H1 (cell line): Measurements from ENCODE around the gene FOXN4. TPM values are rescaled to one million over a fixed set of nuclear protein-coding genes. Genes with fewer than 3 reads are reported as not detected.
A peak's percentile ranks its signal among the peaks of the same experiment; 100 is the strongest.

Experiments used
- CTCF ChIA-PET: fragments of 300-600 bp; sonication (Branson Sonifier 250); formaldehyde crosslinking; loops from one replicate; lab custom pipeline; 2021; ENCODE audit not compliant: partially characterized antibody; lab: Charles Lee
- POLR2A ChIA-PET: fragments of 300-600 bp; sonication (Branson Sonifier 250); formaldehyde crosslinking; loops from one replicate; lab custom pipeline; 2021; ENCODE audit warnings: inconsistent platforms; ENCODE audit not compliant: partially characterized antibody; lab: Charles Lee
- DNase-seq, 2 experiments: peaks; one replicate each; pipeline versions ENCODE4 v3.0.0 to v3.0.0-alpha.2; 2010 to 2022; ENCODE audit warnings: low spot score in 2 of 2, low read depth in 1 of 2, mixed read lengths in 1 of 2
- FAIRE-seq: peaks from 2 replicates; lab custom pipeline; 2011; peaks lifted over from hg19 to GRCh38; lab: Jason Lieb, UNC
- H2AFZ ChIP-seq: 2 replicates; pipeline ENCODE4 v1.8.1; 2012; ENCODE audit warnings: low read length, inconsistent platforms
- H2AK5ac ChIP-seq: 2 replicates; pipeline ENCODE4 v1.6.1; 2013; ENCODE audit warnings: low read depth, low read length
- H2BK120ac ChIP-seq: replicated peaks from 2 replicates; pipeline ENCODE3; 2013; ENCODE audit warnings: low read depth, low read length, inconsistent platforms
- H2BK12ac ChIP-seq: 2 replicates; pipeline ENCODE4 v1.6.1; 2013; ENCODE audit warnings: low read depth, low read length
- H2BK15ac ChIP-seq: 2 replicates; pipeline ENCODE4 v1.6.1; 2013; ENCODE audit warnings: low read length
- H2BK20ac ChIP-seq: 2 replicates; pipeline ENCODE4 v1.6.1; 2013; ENCODE audit warnings: low read length
- H2BK5ac ChIP-seq: 2 replicates; pipeline ENCODE4 v1.6.1; 2013; ENCODE audit warnings: low read depth, low read length
- H3K14ac ChIP-seq: 2 replicates; pipeline ENCODE4 v1.6.1; 2013; ENCODE audit warnings: inconsistent platforms; ENCODE audit not compliant: insufficient read length
- H3K18ac ChIP-seq: 2 replicates; pipeline ENCODE4 v1.6.1; 2013; ENCODE audit warnings: low read length; ENCODE audit errors: extremely low read depth
- H3K23ac ChIP-seq: 2 replicates; pipeline ENCODE4 v1.6.1; 2013; ENCODE audit warnings: inconsistent platforms; ENCODE audit not compliant: insufficient read length
- H3K23me2 ChIP-seq: 2 replicates; pipeline ENCODE4 v1.6.1; 2013; ENCODE audit warnings: low read depth, low read length
- H3K27ac ChIP-seq: 2 replicates; pipeline ENCODE4 v1.6.1; 2011; ENCODE audit warnings: low read depth, low read length, inconsistent platforms
- H3K27me3 ChIP-seq, 4 experiments: replicated peaks in 1 of 4; 1 replicate in 1 of 4; 2 replicates in 3 of 4; pipeline versions ENCODE4 v1.6.1 to v1.8.1; 2011 to 2013; ENCODE audit warnings: low read length in 3 of 4, mild to moderate bottlenecking in 3 of 4, inconsistent platforms in 2 of 4, mixed read lengths in 2 of 4, moderate library complexity in 1 of 4; ENCODE audit not compliant: control insufficient read depth in 3 of 4, insufficient read depth in 3 of 4; ENCODE audit errors: extremely low read depth in 1 of 4
- H3K36me3 ChIP-seq, 4 experiments: 2 replicates each; pipeline versions ENCODE4 v1.6.1 to v1.8.1; 2011 to 2013; ENCODE audit warnings: mild to moderate bottlenecking in 4 of 4, low read length in 3 of 4, moderate library complexity in 2 of 4, control low read depth in 1 of 4, inconsistent platforms in 1 of 4; ENCODE audit not compliant: insufficient read depth in 4 of 4, control insufficient read depth in 2 of 4
- H3K4ac ChIP-seq: replicated peaks from 2 replicates; pipeline ENCODE3; 2013; ENCODE audit warnings: low read length, low read depth, mixed read lengths, inconsistent platforms; ENCODE audit not compliant: insufficient read length
- H3K4me1 ChIP-seq, 4 experiments: replicated peaks in 1 of 4; 1 replicate in 1 of 4; 2 replicates in 3 of 4; pipeline versions ENCODE4 v1.6.1 to v1.8.1; 2011 to 2013; ENCODE audit warnings: low read length in 3 of 4, inconsistent platforms in 2 of 4, mixed read lengths in 1 of 4; ENCODE audit not compliant: insufficient read depth in 4 of 4, control insufficient read depth in 3 of 4
- H3K4me2 ChIP-seq, 2 experiments: 2 replicates each; pipeline versions ENCODE4 v1.6.1 to v1.8.1; 2011 to 2013; ENCODE audit warnings: low read depth in 2 of 2, low read length in 2 of 2, control low read depth in 1 of 2, inconsistent platforms in 1 of 2, mild to moderate bottlenecking in 1 of 2; ENCODE audit not compliant: insufficient read depth in 1 of 2
- H3K4me3 ChIP-seq, 4 experiments: fragments of 200-600, 300-600 bp in 1 of 4; sonication (generic), shearing (Covaris generic), sonication (Bioruptor Twin) in 1 of 4; 2 replicates each; pipeline versions ENCODE4 v1.5.1 to v1.8.1; 2011 to 2016; ENCODE audit warnings: low read length in 4 of 4, low read depth in 3 of 4, control low read depth in 2 of 4, inconsistent platforms in 2 of 4, mild to moderate bottlenecking in 2 of 4, mixed read lengths in 1 of 4, moderate library complexity in 1 of 4; ENCODE audit not compliant: insufficient read depth in 2 of 4; ENCODE audit errors: extremely low read depth in 1 of 4
- H3K56ac ChIP-seq: replicated peaks from 2 replicates; pipeline ENCODE3; 2013; ENCODE audit warnings: low read depth, mild to moderate bottlenecking, mixed read lengths, low read length, inconsistent platforms; ENCODE audit not compliant: insufficient read length
- H3K79me1 ChIP-seq: 2 replicates; pipeline ENCODE4 v1.6.1; 2013; ENCODE audit warnings: low read depth, low read length, control low read depth
- H3K79me2 ChIP-seq, 2 experiments: 2 replicates each; pipeline versions ENCODE4 v1.6.1 to v1.8.1; 2012 to 2013; ENCODE audit warnings: low read length in 2 of 2, mild to moderate bottlenecking in 2 of 2, inconsistent platforms in 1 of 2; ENCODE audit not compliant: insufficient read depth in 2 of 2, control insufficient read depth in 1 of 2
- H3K9ac ChIP-seq, 4 experiments: replicated peaks in 1 of 4; 1 replicate in 1 of 4; 2 replicates in 3 of 4; pipeline versions ENCODE4 v1.6.1 to v1.8.1; 2011 to 2013; ENCODE audit warnings: low read depth in 3 of 4, low read length in 3 of 4, control low read depth in 2 of 4, mild to moderate bottlenecking in 2 of 4, moderate library complexity in 2 of 4, inconsistent platforms in 1 of 4; ENCODE audit errors: extremely low read depth in 1 of 4
- H3K9me3 ChIP-seq, 2 experiments: 2 replicates each; pipeline versions ENCODE4 v1.6.1 to v1.8.1; 2012 to 2013; ENCODE audit warnings: mild to moderate bottlenecking in 2 of 2, moderate library complexity in 2 of 2, control low read depth in 1 of 2, inconsistent platforms in 1 of 2, low read depth in 1 of 2, low read length in 1 of 2, mixed read lengths in 1 of 2; ENCODE audit not compliant: insufficient read depth in 2 of 2
- H4K20me1 ChIP-seq, 2 experiments: replicated peaks in 1 of 2; 2 replicates each; pipeline versions ENCODE3 to v1.8.1; 2011 to 2013; ENCODE audit warnings: inconsistent platforms in 2 of 2, low read length in 2 of 2, mild to moderate bottlenecking in 1 of 2; ENCODE audit not compliant: insufficient read depth in 2 of 2, control insufficient read depth in 1 of 2
- H4K5ac ChIP-seq: 2 replicates; pipeline ENCODE4 v1.6.1; 2013; ENCODE audit warnings: low read length, low read depth, mixed read lengths, inconsistent platforms; ENCODE audit not compliant: insufficient read length
- H4K8ac ChIP-seq: 2 replicates; pipeline ENCODE4 v1.8.0; 2013; ENCODE audit warnings: mild to moderate bottlenecking, moderate library complexity, low read length, inconsistent platforms; ENCODE audit not compliant: insufficient read depth; ENCODE audit errors: extremely low read depth
- H4K91ac ChIP-seq: replicated peaks from 2 replicates; pipeline ENCODE3; 2013; ENCODE audit warnings: low read length, mixed read lengths, inconsistent platforms; ENCODE audit not compliant: insufficient read length
- CBX5 ChIP-seq: fragments of 300-800, 300-1000 bp; sonication (generic); IDR thresholded peaks from 2 replicates; pipeline ENCODE4 v1.7.1; 2016; ENCODE audit warnings: antibody characterized with exemption, low read length, low read depth
- CBX8 ChIP-seq: fragments of 300-800, 300-1000 bp; sonication (generic); IDR thresholded peaks from 2 replicates; pipeline ENCODE4 v1.7.1; 2016; ENCODE audit warnings: low read depth, low read length, borderline replicate concordance
- CTBP2 ChIP-seq: IDR thresholded peaks from 2 replicates; pipeline ENCODE4 v1.7.0; 2011; ENCODE audit warnings: borderline replicate concordance, mild to moderate bottlenecking, moderate library complexity, mixed read lengths, low read length; ENCODE audit not compliant: insufficient read depth, insufficient read length
- SIN3A ChIP-seq, 2 experiments: IDR thresholded peaks in 1 of 2; conservative IDR thresholded peaks in 1 of 2; 2 replicates each; pipeline ENCODE4 v1.6.1; 2011 to 2012; ENCODE audit warnings: low read length in 2 of 2, improper control_type of control experiment in 1 of 2, low read depth in 1 of 2, mild to moderate bottlenecking in 1 of 2
- TBP ChIP-seq: IDR thresholded peaks from 2 replicates; pipeline ENCODE4 v1.6.1; 2011; ENCODE audit warnings: low read depth, low read length, improper control_type of control experiment
- WGBS, 2 experiments: shearing (Covaris generic) in 1 of 2; methylation state at CpG; one replicate each; pipeline versions ENCODE4 v1.1.6 to v1.1.7; 2013 to 2015; ENCODE audit warnings: low lambda C conversion rate in 2 of 2, mixed read lengths in 2 of 2, inconsistent platforms in 1 of 2, low coverage in 1 of 2, missing lambda C conversion rate in 1 of 2; ENCODE audit not compliant: insufficient replicate concordance in 2 of 2, insufficient coverage in 1 of 2, insufficient read length in 1 of 2; ENCODE audit errors: extremely low coverage in 1 of 2, missing lambda C conversion rate in 1 of 2; 5-methylcytosine and 5-hydroxymethylcytosine counted together
- polyA plus RNA-seq, 7 experiments: library from polyadenylated mRNA; depleted of rRNA in 3 of 7; stranded (reverse) in 5 of 7; unstranded in 2 of 7; fragments of >200 nt in 5 of 7; fragments of 200-250 nt in 2 of 7; gene quantifications; 1 replicate in 5 of 7; 2 replicates in 1 of 7; 4 replicates in 1 of 7; pipeline versions ENCODE4 v1.2.1 to v1.2.3, GENCODE V29; 2011 to 2013; ENCODE audit warnings: missing spikeins in 2 of 7, mixed read lengths in 2 of 7
- total RNA-seq: library from RNA; stranded (reverse); fragmentation: NEBNext Ultra II Directional; extraction: Animal tissue kit (Norgen Biotek cat#: 25700); gene quantifications from 2 replicates; pipeline ENCODE4 v1.2.1, GENCODE V29; 2021

Gene FOXN4
- total and polyA plus RNA-seq, 2 of the 8 experiments (the other 6 are each of a cell fraction or from before 2014, with no cell fraction given) = 0.26 to 0.29 TPM

GRCh38 chr12:109289551-109289950, 19.5 kb downstream of the FOXN4 start:
- Histone ChIP-seq H2BK5ac (no peak overlapping the region), H3K27me3 (no peaks in the 10 kb centered on the region; a peak in 1 of 7 replicates), H3K56ac (no peak overlapping the region), H3K4ac (no peak overlapping the region), H2BK15ac (peak overlapping the region; percentile 72; the same call in 1 of the 2 replicates), H3K4me2 (no peak overlapping the region)
- no peak for DNase-seq
- TF ChIP-seq CTBP2 = no peak
- TF ChIP-seq CBX8 = no peak
- TF ChIP-seq TBP = no peak
- TF ChIP-seq CBX5 = no peak
- TF ChIP-seq SIN3A (conservative IDR thresholded peaks at IDR 0.05 in 1 of 2, IDR thresholded peaks at IDR 0.05 in 1 of 2; ENCODE audit: low read depth in 1 of 2, low read length in 2 of 2) = no peak
- TF ChIP-seq, all 59 proteins: peak for 0
- no peak overlapping the region for H3K23ac ChIP-seq
- no peaks in the 10 kb centered on the region for H4K20me1 ChIP-seq
- H3K14ac ChIP-seq = no peak overlapping the region
- H3K36me3 ChIP-seq = no peaks in the 10 kb centered on the region
- H3K9ac ChIP-seq = no peak overlapping the region
- H3K9me3 ChIP-seq = no peaks in the 10 kb centered on the region
- H2BK12ac ChIP-seq = no peak overlapping the region
- no peak overlapping the region for H2AFZ ChIP-seq
- no peaks in the 10 kb centered on the region for H3K79me2 ChIP-seq
- WGBS, 2 experiments = 87% methylated on average over 6 of the region's 6 CpGs; no CpG with 5 or more reads in 1 of the 2 experiments
- no peak for FAIRE-seq
- no peak overlapping the region for H3K4me3 ChIP-seq
- no peaks in the 10 kb centered on the region for H3K23me2 ChIP-seq
- H4K91ac ChIP-seq = no peak overlapping the region
- H3K18ac ChIP-seq = no peak overlapping the region
- no peak overlapping the region for H2BK20ac ChIP-seq
- no peak overlapping the region for H2AK5ac ChIP-seq
- no peaks in the 10 kb centered on the region for H3K79me1 ChIP-seq
- no peak overlapping the region for H4K5ac ChIP-seq
- no peak overlapping the region for H4K8ac ChIP-seq
- H2BK120ac ChIP-seq = no peak overlapping the region
- no peak overlapping the region for H3K27ac ChIP-seq
- POLR2A ChIA-PET = interaction anchor here (0.8 kb wide), 1 partner anchor 13 kb away, joined by 3 read pairs; no protein-coding TSS in a partner anchor
- peaks cover 4 to 13% (median 10%) of the 10 kb centered on the region in 4 experiments for H3K4me1 ChIP-seq
- CTCF ChIA-PET = interaction anchor here (1.3 to 1.6 kb wide), 2 partner anchors 12 to 13 kb away, joined by 4 to 7 read pairs; no protein-coding TSS in a partner anchor
